HepG2 (cell line): ENCODE data around the gene USB1. TPM values are rescaled to one million over a fixed set of nuclear protein-coding genes. Genes with fewer than 3 reads are reported as not detected.

ENCODE experiments used
- BRF2 ChIP-seq: sonication (generic); formaldehyde crosslinking; IDR thresholded peaks from 2 replicates; pipeline ENCODE4 v1.8.1; 2022; ENCODE audit warnings: mild to moderate bottlenecking, missing genetic modification reagents
- GATAD1 ChIP-seq: IDR thresholded peaks from 2 replicates; pipeline ENCODE4 v1.6.1; 2016; ENCODE audit warnings: missing genetic modification reagents, missing compliant biosample characterization
- HDAC1 ChIP-seq: sonication (generic); formaldehyde crosslinking; IDR thresholded peaks from 2 replicates; pipeline ENCODE4 v1.5.1; 2020; ENCODE audit warnings: mild to moderate bottlenecking, missing genetic modification reagents
- HNF4A ChIP-seq: sonication (generic); formaldehyde crosslinking; IDR thresholded peaks from 2 replicates; pipeline ENCODE4 v1.4.0; 2020; ENCODE audit warnings: missing genetic modification reagents
- HNRNPH1 ChIP-seq: fragments of 200-400 bp; formaldehyde crosslinking; optimal IDR thresholded peaks from 2 replicates; pipeline ENCODE3; 2017; ENCODE audit warnings: mild to moderate bottlenecking, low read depth, low read length
- KDM5B ChIP-seq: sonication (generic); formaldehyde crosslinking; IDR thresholded peaks from 2 replicates; pipeline ENCODE4 v1.4.0; 2020; ENCODE audit warnings: missing genetic modification reagents, mild to moderate bottlenecking, borderline replicate concordance
- LBX2 ChIP-seq: sonication (generic); formaldehyde crosslinking; IDR thresholded peaks from 2 replicates; pipeline ENCODE4 v1.5.0; 2020; ENCODE audit warnings: missing genetic modification reagents, mild to moderate bottlenecking, borderline replicate concordance
- LCORL ChIP-seq, 2 experiments: fragments of 450-650 bp in 1 of 2; sonication (generic) in 1 of 2; formaldehyde crosslinking in 1 of 2; IDR thresholded peaks; 2 replicates each; pipeline versions ENCODE4 v1.5.0 to v1.6.1; 2017 to 2020; ENCODE audit warnings: antibody characterized with exemption in 1 of 2, missing genetic modification reagents in 1 of 2
- NFIB ChIP-seq: sonication (generic); formaldehyde crosslinking; IDR thresholded peaks from 2 replicates; pipeline ENCODE4 v1.9.0; 2021; ENCODE audit warnings: missing genetic modification reagents, mild to moderate bottlenecking, borderline replicate concordance
- NR2C2 ChIP-seq: sonication (generic); formaldehyde crosslinking; IDR thresholded peaks from 2 replicates; pipeline ENCODE4 v1.4.0; 2020; ENCODE audit warnings: missing genetic modification reagents, mild to moderate bottlenecking, moderate library complexity, borderline replicate concordance
- NR2F1 ChIP-seq, 2 experiments: fragments of 450-650 bp in 1 of 2; formaldehyde crosslinking in 1 of 2; IDR thresholded peaks; 2 replicates each; pipeline versions ENCODE4 v1.5.0 to v1.6.1; 2016 to 2020; ENCODE audit warnings: mild to moderate bottlenecking in 1 of 2, missing compliant biosample characterization in 1 of 2, missing genetic modification reagents in 1 of 2, moderate library complexity in 1 of 2
- PREB ChIP-seq: sonication (generic); formaldehyde crosslinking; IDR thresholded peaks from 2 replicates; pipeline ENCODE4 v1.4.0; 2020; ENCODE audit warnings: missing genetic modification reagents
- PRMT3 ChIP-seq: sonication (generic); formaldehyde crosslinking; IDR thresholded peaks from 2 replicates; pipeline ENCODE4 v1.8.1; 2022; ENCODE audit warnings: low read depth, mild to moderate bottlenecking, moderate library complexity, missing genetic modification reagents, borderline replicate concordance
- SKIL ChIP-seq: sonication (generic); formaldehyde crosslinking; IDR thresholded peaks from 2 replicates; pipeline ENCODE4 v1.8.0; 2022; ENCODE audit warnings: missing genetic modification reagents, mild to moderate bottlenecking, moderate library complexity, borderline replicate concordance
- ZFAT ChIP-seq: sonication (generic); formaldehyde crosslinking; conservative IDR thresholded peaks from 2 replicates; pipeline ENCODE4 v1.8.1; 2023; ENCODE audit warnings: missing genetic modification reagents, inconsistent platforms
- ZNF180 ChIP-seq: sonication (generic); formaldehyde crosslinking; IDR thresholded peaks from 2 replicates; pipeline ENCODE4 v1.4.0; 2020; ENCODE audit warnings: low read depth, missing genetic modification reagents, borderline replicate concordance
- ZNF20 ChIP-seq: sonication (generic); formaldehyde crosslinking; IDR thresholded peaks from 2 replicates; pipeline ENCODE4 v1.4.0; 2020; ENCODE audit warnings: mild to moderate bottlenecking, moderate library complexity, missing genetic modification reagents
- ZNF235 ChIP-seq: sonication (generic); formaldehyde crosslinking; IDR thresholded peaks from 2 replicates; pipeline ENCODE4 v1.8.1; 2023; ENCODE audit warnings: mild to moderate bottlenecking, missing genetic modification reagents, borderline replicate concordance
- ZNF282 ChIP-seq: fragments of 450-650 bp; IDR thresholded peaks from 2 replicates; pipeline ENCODE4 v1.6.1; 2018; ENCODE audit not compliant: partially characterized antibody
- ZNF569 ChIP-seq: sonication (generic); formaldehyde crosslinking; IDR thresholded peaks from 2 replicates; pipeline ENCODE4 v1.5.0; 2020; ENCODE audit warnings: mild to moderate bottlenecking, missing genetic modification reagents, moderate library complexity, borderline replicate concordance
- ZNF776 ChIP-seq: sonication (generic); formaldehyde crosslinking; IDR thresholded peaks from 2 replicates; pipeline ENCODE4 v1.4.0; 2020; ENCODE audit warnings: mild to moderate bottlenecking, missing genetic modification reagents
- ZNF788 ChIP-seq: sonication (generic); formaldehyde crosslinking; IDR thresholded peaks from 2 replicates; pipeline ENCODE4 v1.5.0; 2020; ENCODE audit warnings: mild to moderate bottlenecking, missing genetic modification reagents, borderline replicate concordance
- polyA plus RNA-seq, 8 experiments: library from polyadenylated mRNA; depleted of rRNA in 3 of 8; stranded (reverse) in 7 of 8; unstranded in 1 of 8; fragments of >200 nt; fragmentation: Illumina TruSeq in 4 of 8; extraction: Trizol in 4 of 8; gene quantifications; 2 replicates each; pipeline versions ENCODE4 v1.2.1 to v1.2.3, GENCODE V29; 2011 to 2016; ENCODE audit warnings: low read depth in 4 of 8, missing spikeins in 1 of 8, mixed read lengths in 1 of 8; ENCODE audit not compliant: insufficient read depth in 1 of 8
- total RNA-seq, 5 experiments: library from RNA; depleted of rRNA; stranded (reverse); fragments of >200 nt; fragmentation: Illumina TruSeq; extraction: Trizol; gene quantifications; 2 replicates each; pipeline ENCODE4 v1.2.3, GENCODE V29; 2016; ENCODE audit warnings: low read depth in 1 of 5

USB1 gene
- total and polyA plus RNA-seq, 2 of the 13 experiments (the other 11 are each of a cell fraction or from before 2014, with no cell fraction given): 16.7 to 65.4 TPM

GRCh38 chr16:58025351-58026138 is 24.3 kb downstream of the USB1 start, which contains the start of gene MMP15 (continued):
- TF ChIP-seq GATAD1 (CRISPR knock-in tag) (peak; percentile 41; the same call in 1 of the 2 replicates), ZNF282 (no peak), BRF2 (CRISPR knock-in tag) (no peak; the same call in 1 of the 2 replicates), ZNF20 (CRISPR knock-in tag) (no peak), HNF4A (CRISPR knock-in tag) (peak; percentile 26; the same call in 1 of the 2 replicates), ZNF569 (CRISPR knock-in tag) (peak; percentile 57; the same call in 1 of the 2 replicates), NFIB (CRISPR knock-in tag) (no peak), NR2F1 (CRISPR knock-in tag; IDR thresholded peaks at IDR 0.05) (peak; percentile 75 to 89), HDAC1 (CRISPR knock-in tag) (peak; percentile 85), SKIL (CRISPR knock-in tag) (peak; percentile 84), KDM5B (peak; percentile 52; the same call in 1 of the 2 replicates), ZNF788 (CRISPR knock-in tag) (peak; percentile 49; the same call in 1 of the 2 replicates), ZNF180 (0 out of 2 replicates have a peak, but pooled peaks have one; percentile 11), ZFAT (no peak), NR2C2 (peak; percentile 67), LBX2 (CRISPR knock-in tag) (0 out of 2 replicates have a peak, but pooled peaks have one; percentile 31), LCORL (IDR thresholded peaks at IDR 0.05) (no peak), LCORL (CRISPR knock-in tag; IDR thresholded peaks at IDR 0.05) (no peak), PRMT3 (CRISPR knock-in tag) (no peak), ZNF776 (CRISPR knock-in tag) (peak; percentile 17; the same call in 1 of the 2 replicates), PREB (CRISPR knock-in tag) (no peak), HNRNPH1 (no peak), ZNF235 (peak; percentile 80)
